H9 (cell line): ENCODE measurements around the gene CFAP410. TPM values are rescaled to one million over a fixed set of nuclear protein-coding genes. Genes with fewer than 3 reads are reported as not detected.
A peak's percentile ranks its signal among the peaks of the same experiment; 100 is the strongest.

Source experiments
- DNase-seq: peaks from one replicate; pipeline ENCODE4 v3.0.0-alpha.2; 2017
- H2AFZ ChIP-seq: one replicate; pipeline ENCODE4 v1.6.1; 2013; ENCODE audit warnings: mild to moderate bottlenecking, low read length, control low read depth, moderate library complexity
- H2AK5ac ChIP-seq: 2 replicates; pipeline ENCODE4 v1.6.1; 2013; ENCODE audit warnings: low read length, control low read depth, mixed read lengths; ENCODE audit not compliant: insufficient read length
- H2BK120ac ChIP-seq: one replicate; pipeline ENCODE4 v1.6.1; 2013; ENCODE audit warnings: low read depth, mild to moderate bottlenecking, low read length, control low read depth, inconsistent platforms; ENCODE audit not compliant: poor library complexity, severe bottlenecking
- H2BK12ac ChIP-seq: 2 replicates; pipeline ENCODE4 v1.6.1; 2013; ENCODE audit warnings: low read length, control low read depth, mixed read lengths, low read depth; ENCODE audit not compliant: insufficient read length
- H2BK15ac ChIP-seq: 2 replicates; pipeline ENCODE4 v1.6.1; 2013; ENCODE audit warnings: low read depth, low read length, control low read depth
- H2BK20ac ChIP-seq: one replicate; pipeline ENCODE4 v1.6.1; 2013; ENCODE audit warnings: low read depth, mild to moderate bottlenecking, low read length, control low read depth, inconsistent platforms; ENCODE audit not compliant: poor library complexity, severe bottlenecking
- H2BK5ac ChIP-seq: 2 replicates; pipeline ENCODE4 v1.6.1; 2013; ENCODE audit warnings: low read length, control low read depth, mixed read lengths; ENCODE audit not compliant: insufficient read length
- H3K14ac ChIP-seq: 2 replicates; pipeline ENCODE4 v1.6.1; 2013; ENCODE audit warnings: low read length, control low read depth; ENCODE audit not compliant: insufficient read depth
- H3K18ac ChIP-seq: 2 replicates; pipeline ENCODE4 v1.6.1; 2013; ENCODE audit warnings: low read depth, mild to moderate bottlenecking, mixed read lengths, low read length, control low read depth; ENCODE audit not compliant: insufficient read length
- H3K23ac ChIP-seq: 2 replicates; pipeline ENCODE4 v1.6.1; 2013; ENCODE audit warnings: low read length, control low read depth, mixed read lengths, low read depth; ENCODE audit not compliant: insufficient read length
- H3K23me2 ChIP-seq: 2 replicates; pipeline ENCODE4 v1.6.1; 2013; ENCODE audit warnings: low read depth, mild to moderate bottlenecking, mixed read lengths, low read length, control low read depth; ENCODE audit not compliant: insufficient read length, poor library complexity, severe bottlenecking
- H3K27ac ChIP-seq: 2 replicates; pipeline ENCODE4 v1.5.1; 2013; ENCODE audit warnings: low read length, control low read depth, mixed read lengths, low read depth; ENCODE audit not compliant: insufficient read length
- H3K27me3 ChIP-seq: 2 replicates; pipeline ENCODE4 v1.6.1; 2013; ENCODE audit warnings: low read length, control low read depth, inconsistent platforms; ENCODE audit not compliant: insufficient read depth
- H3K4ac ChIP-seq: 2 replicates; pipeline ENCODE4 v1.6.1; 2013; ENCODE audit warnings: low read depth, mild to moderate bottlenecking, control low read depth, inconsistent platforms, low read length, moderate library complexity
- H3K4me1 ChIP-seq: 2 replicates; pipeline ENCODE4 v1.6.1; 2013; ENCODE audit warnings: low read length, control low read depth, inconsistent platforms; ENCODE audit not compliant: insufficient read depth
- H3K4me2 ChIP-seq: 2 replicates; pipeline ENCODE4 v1.6.1; 2013; ENCODE audit warnings: low read length, control low read depth, mixed read lengths; ENCODE audit not compliant: insufficient read length, insufficient read depth
- H3K56ac ChIP-seq: 2 replicates; pipeline ENCODE4 v1.6.1; 2013; ENCODE audit warnings: low read depth, mild to moderate bottlenecking, mixed read lengths, low read length, control low read depth; ENCODE audit not compliant: insufficient read length
- H3K79me1 ChIP-seq: 2 replicates; pipeline ENCODE4 v1.6.1; 2013; ENCODE audit warnings: low read depth, mild to moderate bottlenecking, moderate library complexity, low read length, control low read depth, inconsistent platforms; ENCODE audit not compliant: insufficient read depth, poor library complexity, severe bottlenecking
- H3K79me2 ChIP-seq: 2 replicates; pipeline ENCODE4 v1.6.1; 2013; ENCODE audit warnings: low read length, control low read depth, inconsistent platforms; ENCODE audit not compliant: insufficient read depth
- H3K9ac ChIP-seq: 2 replicates; pipeline ENCODE4 v1.6.1; 2013; ENCODE audit warnings: low read length, control low read depth, mixed read lengths; ENCODE audit not compliant: insufficient read length; ENCODE audit errors: extremely low read depth
- H3K9me3 ChIP-seq: one replicate; pipeline ENCODE4 v1.6.1; 2013; ENCODE audit warnings: low read depth, low read length, inconsistent platforms; ENCODE audit not compliant: control insufficient read depth
- H3T11ph ChIP-seq: one replicate; pipeline ENCODE4 v1.6.1; 2013; ENCODE audit warnings: mild to moderate bottlenecking, low read length, control low read depth, inconsistent platforms
- H4K20me1 ChIP-seq: one replicate; pipeline ENCODE4 v1.6.1; 2013; ENCODE audit not compliant: control insufficient read depth, insufficient read length, insufficient read depth
- H4K5ac ChIP-seq: 2 replicates; pipeline ENCODE4 v1.6.1; 2013; ENCODE audit warnings: low read depth, mild to moderate bottlenecking, mixed read lengths, low read length, control low read depth; ENCODE audit not compliant: insufficient read length
- H4K8ac ChIP-seq: replicated peaks from 2 replicates; pipeline ENCODE4 v1.6.1; 2013; ENCODE audit warnings: low read length, control low read depth, mixed read lengths, low read depth; ENCODE audit not compliant: insufficient read length
- H4K91ac ChIP-seq: 2 replicates; pipeline ENCODE4 v1.6.1; 2013; ENCODE audit warnings: low read depth, mild to moderate bottlenecking, moderate library complexity, mixed read lengths, low read length, control low read depth; ENCODE audit not compliant: insufficient read length
- H3K27ac Mint-ChIP-seq, 3 experiments: 2 replicates in 2 of 3; 3 replicates in 1 of 3; pipeline ENCODE4 v1.8.0; 2020 to 2021; ENCODE audit warnings: mixed read lengths in 3 of 3, mild to moderate bottlenecking in 1 of 3, moderate library complexity in 1 of 3
- H3K27me3 Mint-ChIP-seq: 2 replicates; pipeline ENCODE4 v1.8.0; 2021; ENCODE audit warnings: low read depth, mild to moderate bottlenecking, moderate library complexity, mixed read lengths
- H3K36me3 Mint-ChIP-seq, 3 experiments: 2 replicates in 2 of 3; 3 replicates in 1 of 3; pipeline ENCODE4 v1.8.0; 2020 to 2021; ENCODE audit warnings: low read depth in 3 of 3, mixed read lengths in 3 of 3; ENCODE audit not compliant: insufficient read depth in 1 of 3
- H3K4me1 Mint-ChIP-seq, 2 experiments: 2 replicates each; pipeline ENCODE4 v1.8.0; 2020; ENCODE audit warnings: mixed read lengths in 2 of 2
- H3K4me3 Mint-ChIP-seq, 2 experiments: 2 replicates in 1 of 2; 3 replicates in 1 of 2; pipeline ENCODE4 v1.8.0; 2020 to 2021; ENCODE audit warnings: mild to moderate bottlenecking in 2 of 2, mixed read lengths in 2 of 2, moderate library complexity in 1 of 2
- H3K9me3 Mint-ChIP-seq, 2 experiments: 2 replicates in 1 of 2; 3 replicates in 1 of 2; pipeline ENCODE4 v1.8.0; 2020; ENCODE audit warnings: mild to moderate bottlenecking in 2 of 2, mixed read lengths in 2 of 2, moderate library complexity in 1 of 2
- CTCF ChIP-seq: fragments of 200-600 bp; sonication (generic); conservative IDR thresholded peaks from 3 replicates; pipeline ENCODE4 v1.8.0; 2021; ENCODE audit warnings: antibody characterized with exemption, mild to moderate bottlenecking
- WGBS: extraction: QIAGEN DNeasy Blood & Tissue Kit; methylation state at CpG from one replicate; pipeline ENCODE4 v1.1.7; 2013; ENCODE audit warnings: missing lambda C conversion rate, low lambda C conversion rate, mixed read lengths; ENCODE audit not compliant: insufficient read length; ENCODE audit errors: extremely low coverage; 5-methylcytosine and 5-hydroxymethylcytosine counted together
- long read RNA-seq: library from polyadenylated mRNA; unstranded; transcript quantifications from one replicate; pipeline ENCODE4 v2.0.0, GENCODE V29; 2020
- total RNA-seq: library from RNA; stranded (reverse); gene quantifications from 2 replicates; pipeline ENCODE4 v1.2.1, GENCODE V29; 2021

The CFAP410 gene
- 16.9 and 17.0 TPM in 2 replicates for total RNA-seq
- long read RNA-seq, partial matches to known transcripts: 4 of 12 reads
- long read RNA-seq, other reads (novel, unspliced or antisense): 7 of 12 reads

- H3K9ac ChIP-seq: peak within 1 kb of the TSS; percentile 72
- H2BK5ac ChIP-seq: no peak within 1 kb of the TSS
- peak within 1 kb of the TSS; percentile 79 for H3K4me2 ChIP-seq
- H3K23ac ChIP-seq: no peak within 1 kb of the TSS
- WGBS: no CpG with 5 or more reads among the region's 90 CpGs
- H4K8ac ChIP-seq: no peak within 1 kb of the TSS
- H4K5ac ChIP-seq: peak within 1 kb of the TSS; percentile 67
- peak within 1 kb of the TSS; percentile 79 to 87 for H3K4me3 Mint-ChIP-seq
- H2AFZ ChIP-seq: no peak within 1 kb of the TSS
- H4K91ac ChIP-seq: no peak within 1 kb of the TSS
- no peak within 1 kb of the TSS for H3K4ac ChIP-seq
- H3K27ac ChIP-seq: peak within 1 kb of the TSS; percentile 10
- no peaks in the 10 kb centered on the region for H3K9me3 ChIP-seq
- H3K27me3 ChIP-seq: no peaks in the 10 kb centered on the region
- peak within 1 kb of the TSS; percentile 79 for H3K14ac ChIP-seq
- no peak within 1 kb of the TSS for H3T11ph ChIP-seq
- peak within 1 kb of the TSS; percentile 90 to 97 (median 94) for H3K27ac Mint-ChIP-seq
- H3K79me1 ChIP-seq: no peaks in the 10 kb centered on the region
- no peak for TF ChIP-seq CTCF
- H3K56ac ChIP-seq: no peak within 1 kb of the TSS
- H2BK120ac ChIP-seq: no peak within 1 kb of the TSS
- no peaks in the 10 kb centered on the region for H3K4me1 ChIP-seq
- H3K18ac ChIP-seq: peak within 1 kb of the TSS; percentile 61
- no peaks in the 10 kb centered on the region for H3K9me3 Mint-ChIP-seq
- no peak within 1 kb of the TSS for H2AK5ac ChIP-seq
- DNase-seq: peak; percentile 96
- no peaks in the 10 kb centered on the region for H4K20me1 ChIP-seq
- H3K79me2 ChIP-seq: no peaks in the 10 kb centered on the region
- H3K27me3 Mint-ChIP-seq: no peaks in the 10 kb centered on the region
- H2BK20ac ChIP-seq: no peak within 1 kb of the TSS
- no peak within 1 kb of the TSS for H2BK12ac ChIP-seq
- peaks cover 0 to 5% (median 0%) of the 10 kb centered on the region in 3 experiments; a peak in 1 of 7 replicates for H3K36me3 Mint-ChIP-seq
- H3K4me1 Mint-ChIP-seq: peaks cover 29 to 40% of the 10 kb centered on the region in 2 experiments
- H3K23me2 ChIP-seq: peaks cover 6% of the 10 kb centered on the region
- H2BK15ac ChIP-seq: no peak within 1 kb of the TSS
These were observed at the start of gene CFAP410 for GRCh38 chr21:44338971-44339910. Gene CFAP410, minus strand, starts transcription at chr21:44339390. Its CDS starts 196 bp downstream, at chr21:44339194.
